Endothelial cell of umbilical vein (primary cell): ENCODE results near the gene ZNF837. TPM values are rescaled to one million over a fixed set of nuclear protein-coding genes. Genes with fewer than 3 reads are reported as not detected.

ENCODE experiments used
- BruUV-seq: library from RNA; stranded (reverse); fragments of 400-500 nt; replicated peaks from 2 replicates; lab custom pipeline; 2021; lab: Mats Ljungman, UMichigan
- CTCF ChIA-PET: fragments of 300-600, 350-600 bp; sonication (Branson Sonifier 250); formaldehyde crosslinking; loops from one replicate; lab custom pipeline; 2021; ENCODE audit warnings: antibody characterized with exemption, inconsistent platforms; lab: Charles Lee
- POLR2A ChIA-PET: fragments of 300-600, 350-600 bp; sonication (Branson Sonifier 250); formaldehyde crosslinking; loops from one replicate; lab custom pipeline; 2021; ENCODE audit warnings: antibody characterized with exemption, inconsistent platforms; lab: Charles Lee
- DNase-seq: peaks from one replicate; pipeline ENCODE4 v3.0.0-alpha.2; 2011; ENCODE audit warnings: low read depth, low spot score
- FAIRE-seq: peaks from 2 replicates; lab custom pipeline; 2011; peaks lifted over from hg19 to GRCh38; lab: Jason Lieb, UNC
- H2AFZ ChIP-seq: 2 replicates; pipeline ENCODE4 v1.6.0; 2012; ENCODE audit warnings: low read depth, low read length, control low read depth, inconsistent platforms
- H3K27ac ChIP-seq: 2 replicates; pipeline ENCODE4 v1.5.1; 2011; ENCODE audit warnings: low read depth, mild to moderate bottlenecking, control low read depth, low read length, moderate library complexity; ENCODE audit not compliant: insufficient read depth
- H3K27me3 ChIP-seq, 2 experiments: 2 replicates each; pipeline versions ENCODE4 v1.6.0 to v1.6.1; 2011; ENCODE audit warnings: low read length in 2 of 2, mixed read lengths in 1 of 2; ENCODE audit not compliant: control insufficient read depth in 2 of 2, insufficient read depth in 2 of 2
- H3K36me3 ChIP-seq, 2 experiments: 2 replicates in 1 of 2; 3 replicates in 1 of 2; pipeline ENCODE4 v1.5.1; 2011; ENCODE audit warnings: low read length in 2 of 2, mild to moderate bottlenecking in 1 of 2, moderate library complexity in 1 of 2; ENCODE audit not compliant: control insufficient read depth in 2 of 2, insufficient read depth in 2 of 2; ENCODE audit errors: extremely low read depth in 1 of 2
- H3K4me1 ChIP-seq: 3 replicates; pipeline ENCODE4 v1.5.1; 2011; ENCODE audit warnings: mild to moderate bottlenecking, low read length; ENCODE audit not compliant: control insufficient read depth, insufficient read depth; ENCODE audit errors: extremely low read depth
- H3K4me2 ChIP-seq: 2 replicates; pipeline ENCODE4 v1.6.1; 2011; ENCODE audit warnings: low read length, control low read depth, mixed read lengths; ENCODE audit not compliant: insufficient read depth
- H3K4me3 ChIP-seq, 3 experiments: fragments of 200-600 bp in 1 of 3; sonication (generic), shearing (Covaris generic) in 1 of 3; replicated peaks in 1 of 3; 2 replicates each; pipeline ENCODE4 v1.5.1; 2011 to 2016; ENCODE audit warnings: control low read depth in 3 of 3, low read length in 3 of 3, mild to moderate bottlenecking in 2 of 3, inconsistent platforms in 1 of 3, low read depth in 1 of 3, moderate library complexity in 1 of 3; ENCODE audit not compliant: insufficient read depth in 1 of 3
- H3K79me2 ChIP-seq: 2 replicates; pipeline ENCODE4 v1.6.0; 2012; ENCODE audit warnings: low read length, inconsistent platforms; ENCODE audit not compliant: control insufficient read depth, insufficient read depth
- H3K9ac ChIP-seq: replicated peaks from 2 replicates; pipeline ENCODE3; 2011; ENCODE audit warnings: low read length, control low read depth; ENCODE audit not compliant: insufficient read depth; ENCODE audit errors: extremely low read depth
- H3K9me1 ChIP-seq: replicated peaks from 3 replicates; pipeline ENCODE4 v1.6.0; 2011; ENCODE audit warnings: mild to moderate bottlenecking, low read length; ENCODE audit not compliant: control insufficient read depth, insufficient read depth; ENCODE audit errors: extremely low read depth
- H3K9me3 ChIP-seq: replicated peaks from 2 replicates; pipeline ENCODE4 v1.5.1; 2012; ENCODE audit warnings: low read length, inconsistent platforms; ENCODE audit not compliant: control insufficient read depth, insufficient read depth
- H4K20me1 ChIP-seq: replicated peaks from 2 replicates; pipeline ENCODE3; 2011; ENCODE audit warnings: mild to moderate bottlenecking, low read length; ENCODE audit not compliant: control insufficient read depth, insufficient read depth; ENCODE audit errors: extremely low read depth
- EZH2 ChIP-seq: IDR thresholded peaks from 2 replicates; pipeline ENCODE4 v1.6.1; 2012; ENCODE audit warnings: borderline replicate concordance, low read depth, mild to moderate bottlenecking, moderate library complexity, low read length, inconsistent platforms; ENCODE audit not compliant: severe bottlenecking
- FOS ChIP-seq: IDR thresholded peaks from 2 replicates; pipeline ENCODE4 v1.6.1; 2011; ENCODE audit warnings: mild to moderate bottlenecking, low read length, moderate library complexity, borderline replicate concordance; ENCODE audit not compliant: insufficient read depth
- GATA2 ChIP-seq: IDR thresholded peaks from 2 replicates; pipeline ENCODE4 v1.7.0; 2011; ENCODE audit warnings: low read depth, mild to moderate bottlenecking, moderate library complexity, mixed read lengths, low read length; ENCODE audit not compliant: insufficient read length, insufficient read depth
- JUN ChIP-seq: IDR thresholded peaks from 2 replicates; pipeline ENCODE4 v1.6.1; 2011; ENCODE audit warnings: borderline replicate concordance, low read depth; ENCODE audit not compliant: insufficient read length, insufficient read depth
- MYC ChIP-seq: IDR thresholded peaks from one replicate; pipeline ENCODE4 v1.6.1; 2011; ENCODE audit warnings: mild to moderate bottlenecking, low read depth, low read length
- POLR2A ChIP-seq: IDR thresholded peaks from 2 replicates; pipeline ENCODE4 v1.6.1; 2012; ENCODE audit warnings: low read depth, mild to moderate bottlenecking, control low read depth, low read length
- POLR2AphosphoS5 ChIP-seq: IDR thresholded peaks from 2 replicates; pipeline ENCODE4 v1.6.1; 2012; ENCODE audit warnings: low read depth, mild to moderate bottlenecking, control low read depth, low read length, moderate library complexity; ENCODE audit not compliant: insufficient read depth
- dilution Hi-C: fragments of 300-500 bp; cut with MboI; formaldehyde crosslinking; loops from one replicate; pipeline ENCODE4 v1.15.0; 2019; ENCODE audit warnings: low sequenced_read_pairs; ENCODE audit not compliant: extremely low pct_ligation_motif_present
- intact Hi-C: fragments of 100-400 bp; cut with micrococcal nuclease; formaldehyde crosslinking; loops from one replicate; pipeline ENCODE4 v1.10.0; 2022
- polyA plus RNA-seq, 4 experiments: library from polyadenylated mRNA; depleted of rRNA in 3 of 4; stranded (reverse) in 3 of 4; unstranded in 1 of 4; fragments of >200 nt; gene quantifications; 2 replicates each; pipeline versions ENCODE4 v1.2.1 to v1.2.3, GENCODE V29; 2011 to 2012; ENCODE audit warnings: missing spikeins in 1 of 4
- total RNA-seq: library from RNA; stranded (reverse); gene quantifications from 2 replicates; pipeline ENCODE4 v1.2.3, GENCODE V29; 2021
- TF ChIP-seq, protein P1 (sequence below), 2 donors: IDR thresholded peaks; 1 replicate in 1 of 2; 2 replicates in 1 of 2; pipeline ENCODE4 v1.5.1; 2011; ENCODE audit warnings: low read length in 2 of 2, mild to moderate bottlenecking in 2 of 2, moderate library complexity in 2 of 2, control low read depth in 1 of 2, inconsistent platforms in 1 of 2, low read depth in 1 of 2; ENCODE audit not compliant: insufficient read depth in 1 of 2; ENCODE audit errors: extremely low read depth in 1 of 2
- TF ChIP-seq, protein P2 (sequence below): IDR thresholded peaks from 2 replicates; pipeline ENCODE4 v1.6.1; 2011; ENCODE audit not compliant: insufficient read depth, insufficient read length

Gene ZNF837
- total and polyA plus RNA-seq, 2 donors (not counting 3 experiments of a cell fraction or from before 2014, with no cell fraction given) = 1.4 to 1.6 TPM

DNA sequence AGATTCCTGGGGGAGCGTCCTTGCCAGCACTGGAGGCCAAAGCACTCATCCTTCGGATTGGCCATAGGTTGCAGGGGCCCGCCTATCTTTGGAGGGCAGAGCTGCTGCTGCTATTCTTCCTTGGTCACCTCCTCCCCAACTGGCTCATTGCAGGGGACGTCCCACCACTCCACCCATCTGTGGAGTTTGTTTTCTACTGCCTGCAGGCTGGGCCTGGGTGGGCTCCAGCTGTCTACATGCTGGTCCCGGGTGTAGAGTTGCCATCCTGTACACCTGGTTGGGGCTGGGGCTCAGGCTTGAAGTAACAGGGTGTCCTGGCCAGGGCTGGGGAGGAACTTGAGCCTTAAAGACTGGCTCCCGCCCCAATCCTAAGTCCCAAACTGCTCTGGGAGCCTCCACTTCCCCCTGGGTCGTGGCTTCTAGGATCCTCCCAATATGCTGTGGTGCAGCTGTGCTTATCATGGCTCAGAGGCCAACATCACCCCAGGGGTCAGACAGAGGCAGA lies 16.8 kb upstream of the ZNF837 start:
- H3K9ac ChIP-seq = no peak overlapping the region
- peaks cover 12% of the 10 kb centered on the region for H3K4me1 ChIP-seq
- intact Hi-C loops = no loop called here
- H3K27ac ChIP-seq = no peak overlapping the region
- H3K9me1 ChIP-seq = no peaks in the 10 kb centered on the region
- ChIA-PET POLR2A (no interaction called here), CTCF (no interaction called here)
- BruUV-seq = no TSS peak
- H3K9me3 ChIP-seq = no peaks in the 10 kb centered on the region
- dilution Hi-C loops = no loop called here
- no peak for FAIRE-seq
- H4K20me1 ChIP-seq = no peaks in the 10 kb centered on the region
- DNase-seq = no peak
- no peak overlapping the region for H3K4me2 ChIP-seq
- no peaks in the 10 kb centered on the region for H3K27me3 ChIP-seq
- H3K36me3 ChIP-seq = peaks cover 6 to 21% of the 10 kb centered on the region in 2 experiments
- no peak overlapping the region for H3K4me3 ChIP-seq
- H3K79me2 ChIP-seq = peaks cover under 1% of the 10 kb centered on the region
- H2AFZ ChIP-seq = no peak overlapping the region
- TF ChIP-seq EZH2 (no peak), MYC (no peak), GATA2 (no peak), JUN (no peak), FOS (no peak), POLR2AphosphoS5 (no peak), POLR2A (no peak)
- TF ChIP-seq, protein P1, sequence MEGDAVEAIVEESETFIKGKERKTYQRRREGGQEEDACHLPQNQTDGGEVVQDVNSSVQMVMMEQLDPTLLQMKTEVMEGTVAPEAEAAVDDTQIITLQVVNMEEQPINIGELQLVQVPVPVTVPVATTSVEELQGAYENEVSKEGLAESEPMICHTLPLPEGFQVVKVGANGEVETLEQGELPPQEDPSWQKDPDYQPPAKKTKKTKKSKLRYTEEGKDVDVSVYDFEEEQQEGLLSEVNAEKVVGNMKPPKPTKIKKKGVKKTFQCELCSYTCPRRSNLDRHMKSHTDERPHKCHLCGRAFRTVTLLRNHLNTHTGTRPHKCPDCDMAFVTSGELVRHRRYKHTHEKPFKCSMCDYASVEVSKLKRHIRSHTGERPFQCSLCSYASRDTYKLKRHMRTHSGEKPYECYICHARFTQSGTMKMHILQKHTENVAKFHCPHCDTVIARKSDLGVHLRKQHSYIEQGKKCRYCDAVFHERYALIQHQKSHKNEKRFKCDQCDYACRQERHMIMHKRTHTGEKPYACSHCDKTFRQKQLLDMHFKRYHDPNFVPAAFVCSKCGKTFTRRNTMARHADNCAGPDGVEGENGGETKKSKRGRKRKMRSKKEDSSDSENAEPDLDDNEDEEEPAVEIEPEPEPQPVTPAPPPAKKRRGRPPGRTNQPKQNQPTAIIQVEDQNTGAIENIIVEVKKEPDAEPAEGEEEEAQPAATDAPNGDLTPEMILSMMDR (IDR thresholded peaks at IDR 0.05; ENCODE audit: extremely low read depth in 1 of 2, insufficient read depth in 1 of 2, low read depth in 1 of 2, low read length in 2 of 2) = no peak
- TF ChIP-seq, protein P2, sequence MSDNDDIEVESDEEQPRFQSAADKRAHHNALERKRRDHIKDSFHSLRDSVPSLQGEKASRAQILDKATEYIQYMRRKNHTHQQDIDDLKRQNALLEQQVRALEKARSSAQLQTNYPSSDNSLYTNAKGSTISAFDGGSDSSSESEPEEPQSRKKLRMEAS = no peak
